GM21717 (cell line): ENCODE results near the gene CCNK.

Experiments used
- ATAC-seq: cut with Tn5 transposase; IDR thresholded peaks from one replicate; pipeline ENCODE4 v1.9.1; 2021; ENCODE audit warnings: mild to moderate bottlenecking, moderate library complexity; ENCODE audit not compliant: unreplicated experiment

Gene CCNK

DNA sequence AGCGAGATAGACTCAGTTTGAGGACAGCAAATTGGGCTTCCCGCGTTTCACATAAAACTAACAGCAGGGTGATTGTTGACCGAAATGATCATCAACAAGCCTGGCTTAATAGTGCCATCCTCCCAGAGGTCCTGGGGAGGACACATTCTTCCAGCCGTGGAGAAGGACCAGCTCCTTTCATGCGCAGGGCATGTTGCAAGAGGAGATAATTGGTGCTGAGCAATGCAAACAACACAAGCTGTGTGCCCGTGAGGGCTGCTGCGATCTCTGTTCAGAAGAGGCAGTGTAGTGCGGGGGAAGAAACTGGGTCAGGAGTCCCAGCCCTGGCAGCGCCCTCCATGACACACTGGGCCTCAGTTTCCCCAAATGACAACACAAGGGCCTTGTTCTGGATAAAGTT, 68.5 kb downstream of the CCNK start:
- ATAC-seq: no peak

DNA sequence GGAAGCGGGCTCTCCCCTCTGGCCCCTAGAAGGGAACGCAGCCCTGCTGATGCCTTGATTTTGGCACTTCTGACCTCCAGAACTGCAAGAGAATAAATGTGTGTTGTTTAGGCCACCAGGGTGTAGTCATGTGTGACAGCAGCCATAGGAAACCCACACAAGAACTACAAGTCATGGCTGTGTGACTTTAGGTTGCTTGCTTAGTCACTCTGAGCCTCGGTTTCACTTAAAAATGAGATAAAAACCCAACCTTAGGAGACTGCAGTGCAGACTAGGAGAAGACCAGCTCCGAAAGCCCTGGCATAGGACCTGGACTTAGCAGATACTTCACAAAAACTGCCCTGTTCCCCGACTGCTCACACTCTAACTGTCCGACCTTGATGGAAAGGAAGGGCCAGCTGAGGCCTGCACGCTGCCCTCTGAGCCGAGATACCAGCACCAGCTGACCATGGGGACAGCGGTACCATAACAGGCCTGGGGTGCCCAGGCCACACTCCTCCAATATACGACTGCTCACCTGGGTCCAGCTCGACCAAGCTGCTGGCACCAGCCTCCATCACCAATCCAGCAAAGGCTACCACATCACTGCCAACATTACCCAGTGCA, 69.3 kb downstream of the CCNK start:
- no peak for ATAC-seq

DNA sequence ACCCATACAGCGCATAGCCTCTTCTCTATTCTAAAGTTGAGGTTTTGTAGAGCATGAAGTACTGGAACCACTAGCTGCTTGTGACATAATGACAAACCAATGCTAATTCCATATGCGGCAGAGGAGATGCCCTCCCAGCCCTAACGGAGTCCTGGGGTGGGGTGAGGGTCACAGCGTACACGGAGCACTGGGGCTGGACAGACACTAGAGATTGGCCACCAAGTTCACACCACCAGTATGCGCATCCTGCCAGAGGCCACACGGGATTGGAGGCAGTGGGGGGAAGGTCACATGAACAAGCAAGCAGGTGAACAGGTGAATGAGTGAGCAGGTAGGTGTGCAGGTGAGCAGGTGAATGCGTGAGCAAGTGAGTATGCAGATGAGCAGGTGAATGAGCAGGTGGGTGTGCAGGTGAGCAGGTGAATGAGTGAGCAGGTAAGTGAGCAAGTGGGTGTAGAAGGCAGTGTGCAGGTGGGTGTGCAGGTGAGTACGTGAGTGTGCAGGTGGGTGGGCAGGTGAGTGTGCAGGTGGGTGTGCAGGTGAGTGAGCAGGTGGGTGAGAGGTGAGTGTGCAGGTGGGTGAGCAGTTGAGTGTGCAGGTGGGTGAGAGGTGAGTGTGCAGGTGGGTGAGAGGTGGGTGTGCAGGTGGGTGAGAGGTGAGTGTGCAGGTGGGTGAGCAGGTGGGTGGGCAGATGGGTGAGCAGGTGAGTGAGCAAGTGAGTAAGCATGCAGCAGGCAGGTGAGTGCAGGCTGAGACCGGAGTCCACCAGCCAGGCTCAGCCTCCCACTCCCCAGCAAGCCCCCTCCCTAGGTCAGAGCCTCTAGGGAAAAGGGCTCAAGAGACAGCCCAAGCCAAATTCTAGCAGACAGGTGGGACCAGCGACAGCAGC, 70.1 kb downstream of the CCNK start:
- ATAC-seq: no peak

DNA sequence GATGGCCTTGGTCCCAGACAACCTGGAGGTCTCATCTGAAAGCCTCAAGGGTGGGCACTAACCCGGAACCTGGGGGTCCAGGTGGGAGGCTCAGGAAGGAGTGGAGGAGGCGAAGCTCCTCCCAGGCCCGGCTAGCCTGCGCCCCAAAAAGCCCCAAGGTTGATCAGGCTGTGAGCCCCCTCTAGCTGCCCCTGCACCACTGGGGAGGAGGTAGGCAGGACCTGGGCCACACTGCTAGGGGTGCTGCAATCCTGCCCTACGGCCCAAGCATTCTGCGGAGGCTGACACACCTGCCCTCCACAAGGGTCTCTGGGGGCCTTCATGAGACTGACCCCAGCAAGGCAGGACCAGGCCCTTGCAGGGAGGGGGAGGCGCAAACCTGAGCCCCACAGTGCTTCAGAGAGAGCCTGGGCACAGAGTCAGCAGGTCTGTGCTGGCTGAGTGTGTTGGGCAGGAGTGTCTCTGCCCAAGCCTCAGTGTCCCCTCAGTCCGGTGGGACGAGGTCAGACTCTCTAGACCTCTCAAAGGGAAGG, 70.9 kb downstream of the CCNK start:
- ATAC-seq: no peak

DNA sequence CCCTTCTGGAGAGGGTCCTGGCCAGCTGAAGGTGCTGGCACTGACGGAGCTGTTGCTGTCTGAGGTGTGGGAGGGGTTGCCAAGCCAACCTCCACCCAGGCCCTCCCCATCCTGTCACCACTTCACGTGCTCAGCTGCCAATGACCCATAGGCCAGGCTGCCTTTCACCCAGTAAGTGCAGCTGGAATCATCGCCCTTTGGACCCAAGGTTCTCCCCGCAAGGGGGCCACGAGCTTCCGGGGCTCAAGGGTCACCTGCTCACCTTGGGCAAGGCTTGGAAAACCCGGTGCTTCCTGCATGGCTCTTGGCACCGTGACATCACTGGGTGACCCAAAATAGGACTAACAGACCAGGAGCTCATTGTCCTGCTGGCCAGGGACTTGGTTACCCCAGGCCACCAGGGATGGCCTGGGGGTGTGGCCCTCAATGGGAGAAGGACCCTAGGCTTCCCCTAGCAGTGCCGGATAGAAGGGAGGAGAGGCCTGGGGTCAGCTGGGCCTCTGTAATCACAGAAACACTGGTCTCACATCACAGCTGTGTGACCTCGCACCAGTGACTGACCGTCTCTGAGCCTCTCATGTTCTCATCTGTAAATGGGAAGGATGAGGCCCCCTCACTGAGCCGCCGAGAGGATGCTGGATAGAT, 71.5 kb downstream of the CCNK start:
- ATAC-seq: no peak

DNA sequence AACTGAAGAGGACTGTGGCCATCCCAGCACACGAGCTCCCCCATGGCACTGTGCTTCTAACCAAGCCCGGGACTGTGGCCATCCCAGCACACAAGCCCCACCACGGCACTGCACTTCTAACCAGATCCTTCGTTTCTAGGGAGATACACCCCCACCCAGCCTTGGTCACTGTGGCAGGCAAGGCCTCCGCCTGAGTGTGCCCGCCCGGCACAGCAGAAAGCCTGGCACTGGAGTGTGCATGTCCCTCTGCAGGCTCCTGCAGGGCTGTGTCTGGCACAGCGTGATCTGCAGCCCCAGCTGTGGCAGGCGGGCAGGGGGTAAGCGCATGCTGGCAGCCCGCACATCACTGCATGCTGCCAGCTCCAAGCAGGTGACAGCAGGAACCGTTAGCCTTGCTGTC, 73.0 kb downstream of the CCNK start:
- ATAC-seq: no peak

DNA sequence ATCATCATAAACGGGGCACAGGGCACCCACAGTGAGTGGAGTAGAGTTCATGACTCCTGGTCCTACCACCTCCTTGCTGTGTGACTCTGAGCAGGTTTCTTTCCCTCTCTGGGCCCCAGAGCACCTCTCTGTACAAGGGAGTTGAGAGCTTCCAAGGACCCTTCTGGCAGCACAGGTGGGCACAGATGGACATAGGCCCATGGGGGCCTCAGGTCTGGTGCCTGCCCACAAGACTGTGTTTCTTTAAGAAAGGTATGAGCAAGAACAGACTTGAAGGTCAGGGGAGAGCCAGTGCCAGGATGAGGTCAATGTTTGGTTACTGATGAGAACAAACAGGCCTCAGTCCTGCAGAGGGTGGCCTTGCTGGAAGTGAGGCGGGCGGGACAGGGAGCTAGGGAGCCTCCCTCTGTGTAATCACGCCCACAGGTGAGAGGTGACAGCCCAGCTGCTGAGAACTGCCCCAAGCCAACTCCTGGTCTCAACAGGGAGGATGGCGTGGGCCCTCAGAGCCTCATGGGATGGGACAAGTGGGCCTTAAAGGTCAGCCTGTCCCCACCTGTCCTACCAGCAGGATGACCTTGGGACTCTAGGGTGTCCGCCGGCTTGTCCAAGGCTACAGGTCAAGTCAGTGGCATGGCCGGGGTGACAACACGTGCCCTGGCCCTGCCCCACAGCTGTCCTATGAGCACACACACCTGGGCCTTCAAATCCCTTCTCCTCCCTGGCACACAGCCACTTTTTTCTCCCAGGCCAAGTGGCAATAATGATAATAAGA, 73.7 kb downstream of the CCNK start:
- ATAC-seq: no peak

DNA sequence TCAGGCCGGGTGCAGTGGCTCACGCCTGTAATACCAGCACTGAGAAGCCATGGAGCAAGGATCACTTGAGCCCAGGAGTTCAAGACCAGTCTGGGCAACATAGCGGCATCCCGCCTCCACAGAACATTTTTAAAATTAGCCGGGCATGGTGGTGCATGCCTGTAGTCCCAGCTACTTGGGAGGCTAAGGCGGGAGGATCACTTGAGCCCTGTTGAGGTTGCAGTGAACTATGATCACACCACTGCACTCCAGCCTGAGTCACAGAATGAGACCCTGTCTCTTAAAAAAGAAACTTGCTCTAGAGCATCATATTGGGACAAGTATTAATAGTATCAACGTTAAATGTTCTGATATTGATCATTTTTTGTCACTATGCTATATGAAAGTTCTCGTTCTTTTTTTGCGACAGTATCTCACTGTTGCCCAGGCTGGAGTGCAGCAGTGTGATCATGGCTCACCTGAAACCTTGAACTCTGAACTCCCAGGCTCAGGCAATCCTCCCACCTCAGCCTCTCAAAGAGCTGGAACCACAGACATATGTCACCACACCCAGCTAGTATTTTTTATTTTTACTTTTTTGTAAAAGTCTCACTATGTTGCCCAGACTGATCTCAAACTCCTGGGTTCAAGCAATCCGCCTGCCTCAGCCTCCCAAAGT, 75.1 kb downstream of the CCNK start:
- no peak for ATAC-seq

DNA sequence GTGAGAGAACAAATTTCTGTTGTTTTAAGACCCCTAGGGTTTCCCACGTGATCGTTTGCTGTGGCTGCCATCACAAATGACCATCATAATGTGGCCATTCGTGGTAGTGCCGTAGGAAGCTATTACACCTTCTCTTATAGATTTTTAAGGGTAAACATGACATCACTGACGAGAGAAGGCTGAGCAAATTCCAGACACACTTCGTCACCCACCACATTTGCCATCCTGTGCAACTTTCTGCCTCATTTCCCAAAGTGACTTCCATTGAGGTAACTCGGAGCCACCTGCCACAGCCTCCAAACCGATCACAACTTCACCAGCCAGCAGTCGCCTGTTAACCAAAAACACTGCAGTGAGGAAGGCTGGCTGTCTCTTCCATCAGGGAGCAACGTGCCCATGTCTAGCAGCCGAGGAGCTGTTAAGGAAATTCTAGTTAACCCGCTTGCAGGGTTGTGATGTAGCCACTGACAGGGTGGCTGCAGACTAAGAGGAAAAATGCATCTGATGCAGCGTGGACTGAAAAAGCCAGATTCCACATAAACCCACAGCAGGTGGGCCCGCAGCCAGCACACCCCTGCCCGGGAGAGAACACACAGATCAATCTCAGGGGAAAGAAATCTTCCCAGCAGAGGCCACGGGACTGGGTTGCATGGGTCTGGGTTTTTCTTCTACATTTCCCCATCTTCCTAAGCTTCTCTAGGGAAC, 78.2 kb downstream of the CCNK start:
- ATAC-seq: no peak

DNA sequence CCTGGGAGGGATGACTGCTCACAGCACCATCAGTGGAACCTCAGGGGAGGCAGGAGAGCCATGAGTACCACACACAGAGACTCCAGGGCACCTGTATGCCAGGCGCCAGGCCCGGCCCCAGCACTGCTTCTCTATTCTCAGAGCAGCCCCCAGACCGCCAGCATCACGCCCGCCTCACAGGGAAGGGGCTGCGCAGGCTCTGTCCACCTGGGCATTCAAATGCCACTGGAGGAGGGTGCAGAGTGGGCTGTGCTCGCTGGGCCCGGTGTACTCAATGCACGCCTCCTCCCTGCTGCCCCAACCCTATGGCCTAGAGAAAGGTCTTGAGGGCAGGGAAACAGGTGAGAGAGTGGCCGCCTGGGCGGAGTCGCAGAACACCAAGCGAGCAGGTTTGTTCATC, 79.2 kb downstream of the CCNK start:
- no peak for ATAC-seq

DNA sequence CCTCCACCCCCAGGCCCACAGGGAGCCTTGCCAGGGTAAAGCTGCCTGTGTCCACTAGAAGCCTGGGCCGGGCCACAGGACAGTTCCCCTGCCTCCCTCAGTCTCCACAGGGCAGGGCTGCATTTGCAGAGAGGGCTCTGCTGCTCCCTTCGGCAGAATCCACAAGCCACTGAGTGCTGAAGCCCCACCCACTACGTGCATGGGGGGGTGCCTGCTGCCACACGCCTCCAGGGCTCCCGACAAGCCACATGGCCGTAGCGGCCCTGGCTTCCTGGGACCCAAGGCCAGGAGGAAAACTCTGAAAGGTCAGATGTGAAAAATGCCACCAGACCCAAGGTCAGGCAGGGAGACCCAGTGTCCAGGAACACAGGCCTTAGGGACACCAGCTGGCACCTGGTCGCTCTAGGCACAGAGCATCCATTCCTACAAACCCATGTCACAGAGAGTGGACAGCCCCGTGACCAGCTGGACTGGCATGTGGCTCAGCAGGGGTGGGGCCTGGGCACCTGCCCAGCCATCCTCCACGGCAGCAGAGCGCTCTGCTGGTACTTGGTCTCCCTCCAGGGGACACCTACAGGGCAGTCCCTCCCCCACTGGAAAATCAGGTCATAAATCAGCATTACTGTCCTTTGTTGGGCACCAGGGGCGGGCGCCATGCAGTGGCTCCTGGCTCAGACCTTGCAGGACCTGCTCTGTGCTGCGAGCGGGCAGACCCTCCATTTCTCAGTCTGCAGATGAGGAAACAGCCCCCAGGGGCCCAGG, 79.9 kb downstream of the CCNK start:
- no peak for ATAC-seq

DNA sequence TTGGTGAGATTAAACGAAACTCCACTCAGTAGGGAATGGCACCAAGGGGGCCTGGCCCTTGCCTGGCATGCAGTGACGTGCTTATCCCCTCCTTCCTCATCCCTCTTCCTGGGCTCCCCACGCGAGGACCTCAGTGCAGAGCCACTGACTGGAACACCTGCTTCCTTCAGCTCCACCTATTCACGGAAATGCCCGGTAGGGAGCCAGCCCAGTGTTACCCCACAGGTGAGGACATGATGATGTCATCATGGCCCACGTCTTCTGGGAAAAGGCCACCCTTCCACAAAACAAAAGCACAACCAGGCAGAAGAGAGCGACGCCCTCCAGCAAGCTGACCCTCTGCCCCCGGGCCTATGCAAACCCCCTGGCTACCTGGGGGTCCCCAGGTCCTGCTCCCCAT, 80.7 kb downstream of the CCNK start:
- ATAC-seq: no peak
